GM11168 (cell line): ENCODE data around the gene LSAMP.

ENCODE experiments used
- in situ Hi-C: fragments of 300-500 bp; cut with MboI; formaldehyde crosslinking; loops from one replicate; pipeline ENCODE4 v1.12.0; 2022; ENCODE audit warnings: low sequenced_read_pairs; ENCODE audit not compliant: unreplicated experiment

LSAMP gene

DNA sequence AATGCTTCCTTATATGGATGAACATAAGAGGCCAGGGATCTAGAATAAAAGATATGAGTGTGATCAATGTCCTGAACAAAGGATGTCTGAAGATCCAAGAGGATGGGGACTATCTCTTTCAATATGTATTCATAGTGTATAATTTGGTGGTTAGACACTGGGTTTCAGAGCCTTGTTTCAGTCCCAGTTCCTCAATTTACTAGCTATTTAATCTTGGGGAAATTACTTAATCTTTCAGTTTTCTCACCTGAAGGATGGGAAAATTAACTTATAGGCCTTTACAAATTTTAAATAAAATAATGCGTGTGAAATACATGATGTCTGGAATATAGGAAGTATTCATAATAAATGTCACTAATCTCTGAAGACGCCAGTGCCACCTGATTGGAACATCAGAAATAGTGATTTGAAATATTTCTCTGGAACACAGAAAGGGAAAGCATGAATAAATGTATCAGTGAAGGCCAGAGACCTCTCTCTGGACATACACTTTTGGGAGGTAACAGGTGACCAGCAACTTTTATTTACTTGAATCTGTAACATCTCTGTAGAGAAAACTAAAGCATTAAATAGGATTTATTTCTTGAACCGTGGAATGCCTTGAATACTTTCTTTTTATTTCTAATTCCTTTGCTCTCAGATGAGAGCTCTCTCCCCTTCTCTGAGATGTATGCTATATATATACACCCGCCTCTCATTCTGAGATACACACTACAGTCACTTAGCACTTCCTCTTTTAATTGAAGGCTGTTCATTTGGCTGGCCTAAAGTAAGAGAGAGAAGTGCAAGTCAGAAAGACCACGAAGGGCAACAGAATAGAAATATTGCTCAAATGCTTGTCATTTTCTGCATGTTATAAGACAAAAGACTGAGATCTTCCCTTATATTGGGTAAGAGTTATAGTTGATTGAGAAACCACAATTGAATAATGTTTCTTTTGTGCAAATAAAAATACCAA, 407.1 kb downstream of the LSAMP start:
- in situ Hi-C loops: no loop called here

DNA sequence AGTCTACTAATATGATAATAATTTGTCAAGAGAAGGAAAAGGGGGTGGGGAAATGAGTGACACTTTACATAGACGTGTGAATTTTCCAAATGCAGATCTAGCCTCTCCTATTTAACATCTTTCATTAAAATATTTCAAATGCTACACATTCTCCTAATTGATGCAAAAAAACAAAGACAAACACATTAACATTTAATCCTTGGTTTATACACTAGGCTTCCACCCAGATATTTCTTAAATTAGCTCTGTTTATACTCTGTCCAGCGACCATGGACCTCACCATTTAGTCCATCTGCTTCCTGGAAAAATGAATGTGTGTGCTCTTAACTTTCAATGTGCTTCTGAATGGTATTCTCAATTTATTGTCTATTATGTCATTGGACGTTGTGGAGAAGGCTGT, 409.9 kb downstream of the LSAMP start:
- in situ Hi-C loops: no loop called here

DNA sequence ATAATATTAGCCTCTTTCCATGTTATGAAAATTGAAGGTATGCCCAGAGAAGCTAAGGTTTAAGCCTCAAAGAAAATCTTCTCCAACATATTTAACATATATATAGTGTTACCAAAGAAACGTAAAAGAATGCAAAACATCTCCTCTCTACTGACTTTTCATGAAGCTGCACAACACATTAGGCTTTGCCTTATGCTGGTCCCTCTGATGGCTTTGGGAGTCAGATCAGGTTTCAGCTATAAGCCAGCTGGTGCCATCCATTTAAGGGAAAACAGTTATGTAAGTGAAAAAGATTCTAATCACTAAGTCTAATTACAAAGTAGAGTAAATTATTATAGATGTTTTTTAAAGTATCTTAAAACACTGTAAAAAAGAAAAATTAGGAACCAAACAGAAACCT, 410.5 kb downstream of the LSAMP start:
- in situ Hi-C loops: no loop called here

DNA sequence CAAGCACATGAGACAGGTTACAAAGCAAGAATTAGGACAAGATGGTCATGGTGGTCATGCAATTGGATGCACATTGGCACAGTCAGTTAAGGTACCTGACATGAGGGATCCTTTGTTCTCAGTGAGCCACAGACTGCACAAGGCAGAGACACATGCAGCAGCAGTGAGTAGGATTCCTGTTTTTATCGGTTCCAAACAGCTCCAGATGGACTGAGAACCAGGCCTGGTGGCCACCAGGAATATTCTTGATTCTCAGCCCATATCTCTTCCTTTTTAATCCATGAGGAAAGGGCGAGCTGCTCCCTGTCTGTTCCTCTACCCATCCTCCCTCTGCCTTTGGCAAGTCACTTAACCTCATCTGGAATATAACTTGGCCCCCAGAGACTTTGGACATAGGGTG, 411.2 kb downstream of the LSAMP start:
- in situ Hi-C loops: no loop called here

DNA sequence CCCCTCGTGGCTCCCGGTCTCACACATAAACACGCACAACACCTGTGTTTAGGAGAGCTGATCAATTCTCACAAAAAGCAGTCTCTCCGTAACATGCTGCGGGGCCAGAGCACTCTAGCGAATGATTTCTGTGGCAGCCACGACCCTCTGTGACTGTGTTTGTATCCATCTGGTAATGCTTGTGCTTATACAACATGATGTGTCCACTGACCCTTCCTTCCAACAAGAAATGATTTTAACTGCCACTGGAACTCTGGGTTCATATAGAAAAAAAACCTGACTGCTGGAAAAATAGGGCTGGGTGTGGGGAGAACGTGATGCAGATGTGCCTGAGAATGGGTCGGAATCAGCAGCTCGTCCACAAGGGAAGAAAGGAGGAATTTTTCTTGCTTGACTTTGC, 411.8 kb downstream of the LSAMP start:
- in situ Hi-C loops: no loop called here

DNA sequence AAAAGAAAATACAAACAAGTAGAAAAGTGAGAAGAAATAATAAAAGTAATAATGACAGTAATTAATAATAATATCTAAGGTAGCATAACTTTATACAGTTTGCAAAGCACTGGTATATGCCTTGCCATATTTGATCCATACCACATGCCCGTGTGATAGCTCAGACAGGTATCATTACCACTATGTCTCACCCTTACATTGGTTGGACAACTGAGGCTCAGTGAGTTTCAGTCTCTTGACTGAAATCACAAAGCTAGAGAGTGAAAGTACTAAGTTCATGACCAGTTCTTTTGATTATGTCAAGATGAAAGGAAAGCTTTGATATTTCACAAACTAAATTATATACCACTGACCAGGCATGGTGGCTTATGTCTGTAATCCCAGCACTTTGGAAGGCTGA, 413.1 kb downstream of the LSAMP start:
- in situ Hi-C loops: no loop called here

DNA sequence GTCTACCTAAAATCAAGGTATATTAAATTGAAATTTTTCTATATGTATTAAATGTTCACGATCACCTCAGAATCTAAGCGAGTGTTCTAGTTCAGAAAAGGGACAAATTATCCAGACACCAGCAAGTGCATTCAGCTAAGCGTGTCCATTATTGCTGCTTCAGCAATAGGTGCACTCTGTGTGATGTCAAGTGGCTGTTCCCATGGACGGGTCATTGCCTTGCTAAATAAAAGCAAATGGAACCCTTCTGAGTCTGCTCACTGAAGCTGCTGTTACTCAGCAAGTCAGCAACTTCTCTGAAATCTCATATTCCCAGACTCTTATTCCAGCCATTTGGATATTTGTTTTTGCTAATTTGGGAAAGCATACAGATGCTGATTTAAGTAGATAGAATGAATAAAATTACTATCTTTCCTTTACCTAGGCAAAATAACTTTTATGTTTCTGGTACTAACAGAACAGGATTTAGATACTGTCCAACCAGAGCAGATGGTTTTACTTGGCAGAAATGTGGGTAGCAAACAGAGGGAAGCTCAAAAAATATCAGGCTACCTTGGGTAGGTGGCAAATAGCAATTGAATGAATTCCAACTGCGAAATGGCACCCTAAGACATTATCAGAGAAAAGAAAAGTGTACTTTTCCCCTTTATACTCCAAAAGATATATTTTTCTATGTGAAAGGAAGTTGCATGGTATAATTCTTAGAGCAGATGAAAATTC, 415.0 kb downstream of the LSAMP start:
- in situ Hi-C loops: no loop called here

DNA sequence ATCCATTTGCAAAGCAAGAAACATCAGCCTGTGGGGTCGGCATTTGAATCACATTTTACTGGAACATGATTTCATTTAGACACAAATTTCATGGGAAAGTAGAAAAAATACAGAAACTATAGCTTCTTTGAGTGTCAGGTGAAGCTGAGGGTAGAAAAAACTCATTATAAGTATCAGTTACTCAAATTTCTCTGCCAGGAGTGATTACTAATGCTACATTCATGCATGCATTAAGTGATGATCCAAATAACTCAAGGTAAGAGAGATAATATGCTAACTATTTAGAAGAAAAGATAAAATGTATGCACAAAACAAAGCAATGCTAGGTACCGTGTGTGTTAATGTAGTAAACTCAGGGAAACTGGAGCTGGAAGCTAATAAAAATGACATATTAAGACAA, 416.0 kb downstream of the LSAMP start:
- in situ Hi-C loops: no loop called here

DNA sequence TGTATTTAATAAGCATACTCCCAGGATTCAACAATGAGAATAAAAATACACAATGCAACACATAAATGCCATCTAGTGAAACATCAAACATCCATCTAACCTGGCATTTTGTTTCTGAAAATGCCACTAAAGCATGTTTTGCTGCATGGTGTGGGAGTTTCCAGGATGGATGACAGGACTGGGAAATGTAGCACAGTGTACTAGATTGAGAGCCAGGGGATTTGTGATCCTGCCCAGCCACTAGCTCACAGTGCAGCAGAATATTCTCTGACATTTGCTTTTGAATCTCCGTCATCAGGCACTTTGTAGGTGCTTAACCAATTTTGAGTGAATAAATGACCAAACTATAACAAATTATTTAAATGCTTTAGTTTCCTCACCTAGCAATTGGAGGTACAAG, 417.1 kb downstream of the LSAMP start:
- in situ Hi-C loops: no loop called here

DNA sequence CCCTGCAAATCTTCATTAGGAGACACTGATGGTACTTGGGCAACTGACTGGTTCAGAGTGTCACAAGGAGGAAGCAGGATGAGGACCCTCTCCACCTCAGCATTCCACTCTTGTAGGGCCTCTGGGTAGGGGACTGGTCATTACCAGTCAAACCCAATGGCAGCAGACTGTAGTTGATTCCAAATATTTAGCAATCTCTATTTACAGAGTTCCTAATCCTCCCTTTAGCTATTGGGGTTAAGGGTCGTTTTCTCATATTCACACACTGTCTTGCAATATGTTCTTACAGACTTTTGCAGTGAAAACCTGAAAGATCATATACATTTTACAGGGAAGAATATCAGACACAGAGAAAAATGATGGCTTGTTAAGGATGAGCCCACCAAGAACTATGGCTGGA, 424.3 kb downstream of the LSAMP start:
- in situ Hi-C loops: no loop called here

DNA sequence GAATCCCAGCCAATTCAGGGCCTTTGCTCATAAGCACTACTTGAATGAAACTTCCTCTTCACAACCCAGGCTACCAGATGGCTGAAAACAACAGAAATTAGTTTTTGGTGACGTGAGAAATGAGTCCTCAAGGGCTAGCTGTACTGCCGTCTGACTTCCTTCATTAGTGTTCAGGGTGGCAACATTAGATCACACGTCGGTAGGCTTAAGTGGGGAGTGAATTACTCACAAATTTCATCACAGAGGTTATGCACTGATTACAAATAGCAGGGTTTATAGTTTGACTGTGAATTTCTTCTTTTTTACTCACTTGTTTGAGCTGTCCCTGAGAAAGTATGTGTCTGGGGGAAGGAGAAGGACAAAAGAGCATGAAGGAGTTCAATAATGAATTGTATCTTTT, 424.8 kb downstream of the LSAMP start:
- in situ Hi-C loops: no loop called here

DNA sequence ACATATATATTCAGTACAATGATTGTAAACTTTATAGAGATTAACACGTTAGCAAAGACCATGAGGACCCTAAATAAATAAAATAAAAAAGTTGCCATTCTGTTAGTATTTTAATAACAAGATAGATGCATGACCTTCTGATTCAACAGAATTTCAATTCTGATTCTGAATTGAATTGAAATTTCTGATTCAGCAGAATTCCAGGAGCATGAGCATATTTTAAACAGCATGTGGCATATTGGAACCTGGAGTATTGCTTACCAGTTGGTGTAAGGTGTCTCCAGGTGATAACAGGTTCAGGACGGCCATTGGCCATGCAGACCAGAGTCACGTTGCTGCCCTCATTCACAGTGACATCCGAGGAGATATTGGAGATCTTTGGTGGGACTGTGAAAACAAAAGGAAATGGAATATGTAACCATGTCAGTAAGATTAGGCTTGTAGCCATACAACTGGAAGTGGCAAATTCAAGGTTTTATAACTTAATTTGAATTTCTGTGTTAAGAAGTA, 426.0 kb downstream of the LSAMP start:
- in situ Hi-C loops: no loop called here

DNA sequence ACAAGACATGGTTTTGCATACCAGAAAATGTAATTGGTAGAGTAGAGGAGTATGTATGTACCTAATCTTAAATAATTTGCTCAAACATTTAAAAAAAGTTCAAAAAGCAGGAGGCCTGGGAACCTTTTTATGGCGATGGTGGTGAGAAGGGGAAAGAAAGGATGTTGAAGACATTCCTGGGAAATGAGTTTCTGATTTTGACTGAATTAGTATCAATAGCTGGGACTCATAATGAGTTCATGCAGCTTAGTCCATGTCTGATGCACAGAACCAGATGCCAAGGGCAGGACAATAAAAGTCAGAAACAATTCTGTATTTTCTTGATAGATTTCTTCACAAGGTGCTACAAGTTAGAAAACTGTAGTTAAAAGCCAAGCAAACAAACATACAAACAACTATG, 426.6 kb downstream of the LSAMP start:
- in situ Hi-C loops: no loop called here

DNA sequence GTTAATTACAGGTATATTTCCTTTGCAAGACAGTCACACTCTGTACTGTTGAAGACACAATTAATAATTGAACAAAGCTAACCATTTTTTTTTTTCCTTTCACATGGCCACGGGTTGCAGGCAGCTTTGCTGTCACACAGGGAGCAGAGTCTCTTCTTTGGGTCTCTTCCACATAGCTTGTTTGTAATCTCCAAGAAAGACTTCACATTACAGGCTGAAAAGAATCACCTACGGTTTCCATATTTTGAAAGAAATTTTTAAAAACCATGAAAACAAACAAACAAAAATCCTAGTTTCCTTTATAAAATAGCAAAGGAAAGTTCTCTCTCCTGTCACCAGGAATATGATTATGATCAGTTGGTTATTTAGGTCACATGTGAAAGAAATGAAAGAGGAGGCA, 429.4 kb downstream of the LSAMP start:
- in situ Hi-C loops: no loop called here

DNA sequence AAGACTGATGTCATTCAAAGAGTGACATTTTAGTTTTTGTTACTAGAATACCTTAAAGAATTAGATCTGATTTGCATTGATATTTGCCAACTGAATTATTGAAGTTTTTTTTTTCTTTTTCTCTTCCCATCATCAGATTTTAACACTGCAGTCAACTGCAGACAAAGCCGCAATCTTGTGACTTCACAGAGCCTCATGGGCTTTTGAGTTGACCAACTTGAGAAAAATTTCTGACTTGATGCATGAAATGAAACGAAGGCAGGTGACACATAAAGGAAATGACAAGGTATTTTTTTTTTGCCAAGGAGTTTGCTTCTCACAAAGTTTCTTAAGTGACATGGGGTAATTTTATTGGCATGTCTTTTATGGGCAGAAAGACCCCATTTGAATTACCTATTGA, 438.3 kb downstream of the LSAMP start:
- in situ Hi-C loops: no loop called here

DNA sequence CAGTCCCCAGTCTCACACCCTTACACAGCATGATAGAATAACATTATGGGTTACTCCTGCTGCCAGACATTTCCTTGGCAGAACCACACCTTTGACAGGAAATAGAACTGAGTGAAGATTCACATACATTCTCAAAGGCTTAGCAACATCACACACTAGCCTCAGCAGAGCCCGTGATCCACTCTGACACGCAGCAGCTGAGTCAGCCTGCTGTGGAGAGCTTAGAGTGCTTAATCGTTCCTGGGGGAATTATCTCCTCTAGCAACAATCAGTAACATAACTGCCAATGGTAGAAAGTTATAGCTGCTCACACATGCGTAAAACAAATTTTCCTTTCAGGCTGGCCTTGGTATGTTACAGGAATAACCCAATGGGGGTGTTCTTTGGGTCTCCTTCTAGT, 439.9 kb downstream of the LSAMP start:
- in situ Hi-C loops: no loop called here

DNA sequence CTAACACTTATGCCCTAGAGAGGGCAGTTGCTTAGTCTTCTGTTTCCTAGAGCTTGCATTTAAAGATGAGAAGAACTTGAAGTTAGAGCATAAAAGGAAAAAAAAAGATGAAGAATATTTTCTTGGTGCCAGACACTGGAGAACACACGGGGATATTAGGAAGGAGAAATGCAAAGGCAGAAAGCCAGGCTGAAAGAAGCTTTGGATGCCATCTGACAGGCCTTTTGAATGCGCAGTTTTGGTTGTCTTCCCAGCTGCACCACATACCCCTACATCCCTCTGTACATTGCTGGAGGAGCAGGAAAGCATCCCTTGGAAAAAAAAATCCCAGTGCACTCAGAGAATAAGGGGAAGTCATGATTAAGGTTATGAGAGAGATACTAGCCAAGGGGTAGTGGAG, 443.1 kb downstream of the LSAMP start:
- in situ Hi-C loops: no loop called here

DNA sequence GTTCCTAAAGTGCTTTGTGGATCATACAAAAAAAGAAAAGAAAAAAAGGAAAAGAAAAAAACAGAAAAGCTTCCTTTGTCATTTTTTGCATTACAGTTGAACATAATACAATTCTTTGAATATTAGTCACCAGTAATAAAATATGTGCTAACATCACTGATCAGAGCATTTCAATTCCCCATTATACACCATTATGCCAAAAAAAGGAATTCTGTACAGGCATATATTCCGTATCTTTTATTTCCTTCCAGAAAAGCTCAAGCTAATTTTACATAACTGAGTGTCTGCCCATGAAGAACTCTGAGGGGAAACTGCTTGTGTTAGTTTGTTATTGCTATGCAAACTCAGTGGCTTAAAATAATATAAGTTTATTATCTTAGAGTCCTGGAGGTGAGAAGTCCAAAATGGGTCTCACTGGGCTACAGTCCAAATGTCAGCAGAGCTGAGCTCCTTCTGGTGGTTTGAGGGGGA, 444.1 kb downstream of the LSAMP start:
- in situ Hi-C loops: no loop called here

DNA sequence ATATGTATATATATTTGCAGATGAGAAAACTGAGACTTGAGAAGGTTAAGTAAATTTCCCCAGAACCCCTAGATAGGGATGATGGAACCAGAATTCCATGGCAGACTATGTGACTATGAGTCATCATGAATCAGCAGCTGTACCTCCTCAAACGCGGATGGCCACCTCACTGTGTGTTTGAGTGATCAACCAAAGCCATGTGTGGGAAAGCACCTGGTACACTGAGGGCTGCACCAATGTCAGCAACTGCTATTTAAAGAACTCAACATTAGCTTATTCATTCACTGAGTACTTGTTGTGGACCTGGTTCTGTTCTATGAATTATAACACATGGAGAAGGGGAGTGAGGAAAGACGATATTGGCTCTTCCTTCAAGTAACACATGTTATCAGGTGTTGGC, 445.0 kb downstream of the LSAMP start:
- in situ Hi-C loops: no loop called here

DNA sequence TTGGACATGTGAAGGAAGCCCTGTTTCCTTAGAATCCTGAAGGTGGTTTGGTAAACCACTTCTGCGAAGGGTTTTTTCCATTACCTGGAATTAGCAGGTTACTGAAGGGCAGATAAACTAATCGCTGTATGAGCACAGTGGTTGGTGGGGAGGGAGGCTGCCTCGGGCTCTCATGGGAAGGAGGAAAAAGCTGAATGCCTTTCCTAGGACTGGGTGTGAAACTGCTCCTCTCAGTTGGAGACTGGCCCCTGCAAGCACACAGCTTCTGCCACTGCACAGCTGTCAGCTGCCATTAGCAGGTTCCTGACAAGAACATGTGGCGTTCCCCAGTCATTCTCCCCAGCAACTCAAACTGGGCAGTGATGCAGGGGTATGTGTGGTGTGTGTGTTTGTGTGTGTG, 445.7 kb downstream of the LSAMP start:
- in situ Hi-C loops: no loop called here

DNA sequence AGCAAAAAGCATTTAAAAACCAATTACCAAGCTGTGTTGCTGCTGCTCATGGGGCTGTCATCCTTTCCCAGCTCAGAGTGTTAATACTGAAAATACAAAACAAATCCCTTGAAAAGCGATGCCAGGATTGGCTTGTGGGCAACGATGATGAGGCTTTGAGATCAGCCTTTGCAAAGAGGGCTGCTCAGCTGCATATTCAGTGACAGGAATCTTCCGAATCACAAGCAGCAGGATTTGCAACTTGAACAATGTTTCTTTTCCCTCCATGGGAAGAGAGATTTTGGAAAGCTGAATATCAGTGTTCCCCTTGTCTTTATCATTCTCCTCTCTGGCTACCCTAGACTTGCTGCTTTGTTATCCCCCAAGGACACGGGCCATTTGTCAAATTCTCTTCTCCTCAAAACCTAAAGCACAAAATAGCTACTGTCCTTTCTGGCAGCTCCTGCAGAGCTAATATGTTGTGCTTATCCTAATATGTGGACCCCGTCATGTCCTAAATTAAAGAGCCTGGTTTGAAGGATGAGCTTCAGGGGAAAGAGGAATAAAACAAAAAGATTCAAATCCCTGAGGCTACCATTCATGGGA, 446.2 kb downstream of the LSAMP start:
- in situ Hi-C loops: no loop called here
